ENCODE data around the gene CRTAC1. TPM values are rescaled to one million over a fixed set of nuclear protein-coding genes. Genes with fewer than 3 reads are reported as not detected.

The CRTAC1 gene
- total and polyA plus RNA-seq, 12 donors = 0.22 to 12.4 (median 1.4) TPM

DNA sequence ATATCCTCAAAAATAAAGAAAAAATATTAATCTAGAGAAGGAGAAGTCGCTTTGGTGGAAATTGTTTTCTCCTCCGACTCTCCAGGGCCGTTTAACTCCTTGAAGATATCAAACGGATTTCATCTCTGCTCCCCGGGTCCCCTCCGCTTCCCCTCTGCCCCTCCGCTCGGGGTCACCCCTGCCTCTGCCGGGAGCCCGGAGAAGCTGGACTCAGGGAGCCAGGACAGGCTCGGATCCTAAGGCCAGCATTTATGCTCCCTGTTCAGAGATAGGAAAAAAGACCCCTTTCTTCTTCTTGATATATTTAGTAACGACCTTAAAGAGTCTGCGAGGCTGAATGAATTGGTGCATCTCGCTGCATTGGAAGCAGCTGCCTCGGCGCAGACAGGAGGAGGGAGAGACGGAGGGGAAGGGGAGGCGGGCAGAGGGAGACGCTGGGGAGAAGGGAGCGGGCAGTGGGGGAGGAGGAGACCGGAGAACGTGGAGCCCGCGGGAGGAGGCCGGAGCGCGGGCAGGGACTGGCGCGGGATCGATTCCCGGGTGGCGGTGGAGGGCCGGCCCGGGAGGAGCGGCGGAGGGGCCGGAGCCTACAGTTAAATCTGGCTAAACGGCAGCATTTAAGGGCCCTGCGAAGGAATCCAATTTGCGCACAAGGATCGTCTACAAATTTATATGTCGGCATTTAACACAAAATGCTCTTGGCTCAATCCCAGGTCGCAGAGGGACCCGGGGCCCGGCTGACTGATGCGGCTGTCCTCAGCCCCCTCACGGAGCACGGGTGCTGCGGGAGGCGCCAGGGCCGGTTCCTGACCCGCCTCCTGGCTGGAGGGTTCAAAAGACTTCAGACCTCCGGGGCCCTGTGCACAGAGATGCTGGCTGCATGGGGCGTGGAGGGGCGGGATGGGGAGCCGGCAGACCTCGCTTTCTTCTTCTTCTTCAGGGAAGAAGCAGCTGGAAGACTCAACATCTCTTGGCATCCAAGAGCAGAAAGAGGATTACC, 55.6 kb downstream of the CRTAC1 start:
- WGBS, 2 donors = 25 to 28% methylated on average over 56 to 57 of the region's 57 CpGs
- Histone ChIP-seq H3K9me3 (peaks cover 0 to 6% (median 0%) of the 10 kb centered on the region in 11 donors), H3K27ac (no peak overlapping the region), H3K27me3 (peaks cover 5 to 95% (median 82%) of the 10 kb centered on the region in 7 donors), H3K4me3 (no peak overlapping the region), H3K36me3 (no peaks in the 10 kb centered on the region), H3K4me1 (peaks cover 0 to 3% (median 0%) of the 10 kb centered on the region in 9 donors)
- TF ChIP-seq, protein P1, sequence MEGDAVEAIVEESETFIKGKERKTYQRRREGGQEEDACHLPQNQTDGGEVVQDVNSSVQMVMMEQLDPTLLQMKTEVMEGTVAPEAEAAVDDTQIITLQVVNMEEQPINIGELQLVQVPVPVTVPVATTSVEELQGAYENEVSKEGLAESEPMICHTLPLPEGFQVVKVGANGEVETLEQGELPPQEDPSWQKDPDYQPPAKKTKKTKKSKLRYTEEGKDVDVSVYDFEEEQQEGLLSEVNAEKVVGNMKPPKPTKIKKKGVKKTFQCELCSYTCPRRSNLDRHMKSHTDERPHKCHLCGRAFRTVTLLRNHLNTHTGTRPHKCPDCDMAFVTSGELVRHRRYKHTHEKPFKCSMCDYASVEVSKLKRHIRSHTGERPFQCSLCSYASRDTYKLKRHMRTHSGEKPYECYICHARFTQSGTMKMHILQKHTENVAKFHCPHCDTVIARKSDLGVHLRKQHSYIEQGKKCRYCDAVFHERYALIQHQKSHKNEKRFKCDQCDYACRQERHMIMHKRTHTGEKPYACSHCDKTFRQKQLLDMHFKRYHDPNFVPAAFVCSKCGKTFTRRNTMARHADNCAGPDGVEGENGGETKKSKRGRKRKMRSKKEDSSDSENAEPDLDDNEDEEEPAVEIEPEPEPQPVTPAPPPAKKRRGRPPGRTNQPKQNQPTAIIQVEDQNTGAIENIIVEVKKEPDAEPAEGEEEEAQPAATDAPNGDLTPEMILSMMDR (IDR thresholded peaks at IDR 0.05) = no peak
- intact Hi-C loops (cut with DNase I) = loop anchor here in 1 of 10 donors (5.0 kb wide), 1 partner anchor 48 kb away; no protein-coding TSS in a partner anchor
- DNase-seq (no peak), ATAC-seq (no peak)

DNA sequence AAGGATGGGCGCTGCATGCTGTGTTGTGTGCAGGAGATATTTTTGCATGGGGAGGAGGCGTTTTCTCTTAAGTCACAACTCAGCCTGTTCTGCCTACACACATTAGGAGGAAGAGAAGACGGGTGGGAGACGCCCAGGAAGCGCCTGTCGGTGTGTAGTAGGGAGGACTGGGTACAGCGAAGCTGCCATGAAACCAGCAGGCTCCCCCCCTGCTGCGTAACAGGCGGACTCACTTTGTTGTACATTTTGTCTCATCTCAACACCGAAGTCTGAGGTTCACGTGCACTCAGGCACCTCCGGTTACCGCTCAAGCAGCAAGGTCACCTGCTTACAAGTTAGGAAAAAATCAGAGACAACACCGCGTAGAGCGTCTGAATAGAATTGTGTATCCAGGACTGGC, 56.3 kb downstream of the CRTAC1 start:
- TF ChIP-seq, protein P1 (IDR thresholded peaks at IDR 0.05) = no peak
- no peak for ATAC-seq
- peaks cover 0 to 3% (median 0%) of the 10 kb centered on the region in 9 donors for H3K4me1 ChIP-seq
- H3K27me3 ChIP-seq = peaks cover 5 to 95% (median 82%) of the 10 kb centered on the region in 7 donors
- intact Hi-C loops (cut with DNase I) = no loop called here
- no peak overlapping the region for H3K4me3 ChIP-seq
- no peak for DNase-seq
- H3K9me3 ChIP-seq = peaks cover 0 to 6% (median 0%) of the 10 kb centered on the region in 11 donors
- WGBS, 2 donors = 45 to 49% methylated on average over 16 of the region's 16 CpGs
- H3K27ac ChIP-seq = no peak overlapping the region
- H3K36me3 ChIP-seq = no peaks in the 10 kb centered on the region

DNA sequence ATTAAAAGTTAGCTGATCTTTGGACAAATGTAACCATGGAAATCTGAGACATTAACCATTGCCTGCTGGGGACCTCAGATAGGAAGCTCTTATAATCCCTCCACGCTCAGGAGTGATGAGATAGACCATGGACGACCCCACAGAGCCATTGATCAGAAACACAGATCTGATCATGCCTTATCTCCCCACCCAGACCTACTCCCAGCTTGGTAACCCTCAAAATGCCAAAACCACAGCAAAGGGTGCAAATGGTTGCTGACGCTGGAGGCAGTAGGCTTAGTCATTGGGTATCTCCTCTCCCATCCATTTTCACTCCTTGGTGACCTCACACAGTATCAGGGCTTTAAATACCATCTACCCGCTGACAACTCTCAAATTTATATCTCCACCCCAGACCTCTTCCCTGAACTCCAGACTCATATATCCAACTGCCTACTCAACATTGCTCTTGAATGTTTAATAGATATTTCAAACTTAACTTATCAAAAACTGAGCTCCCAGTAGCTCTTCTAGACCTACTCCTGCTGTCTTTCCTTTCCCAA, 60.8 kb downstream of the CRTAC1 start:
- ATAC-seq (no peak), DNase-seq (no peak)
- intact Hi-C loops (cut with DNase I) = no loop called here
- TF ChIP-seq, protein P1 (IDR thresholded peaks at IDR 0.05) = no peak
- Histone ChIP-seq H3K27ac (no peak overlapping the region), H3K27me3 (peaks cover 5 to 78% (median 60%) of the 10 kb centered on the region in 7 donors), H3K4me1 (no peaks in the 10 kb centered on the region), H3K4me3 (no peak overlapping the region), H3K9me3 (peaks cover 0 to 6% (median 0%) of the 10 kb centered on the region in 11 donors), H3K36me3 (no peaks in the 10 kb centered on the region)
- 46 to 57% methylated on average over 4 of the region's 4 CpGs for WGBS, 2 donors

DNA sequence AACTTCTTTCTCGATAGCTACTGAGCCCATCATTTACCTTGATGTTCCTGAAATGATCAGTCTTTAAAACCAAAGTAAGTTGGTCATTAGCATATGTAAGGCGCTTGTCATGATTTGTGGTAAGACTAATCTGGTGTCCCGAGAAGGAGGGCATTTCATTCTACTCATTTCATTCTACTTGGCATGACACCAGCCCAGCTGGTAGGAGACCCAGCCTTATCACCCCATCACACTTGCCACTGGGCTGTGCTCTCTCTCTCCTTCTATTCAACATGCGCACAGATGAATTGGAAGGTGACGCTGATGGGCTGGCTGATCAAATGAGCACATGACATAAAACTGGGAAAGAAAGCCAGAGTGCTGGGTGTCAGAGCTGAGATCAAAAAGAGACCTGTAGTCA, 65.7 kb downstream of the CRTAC1 start:
- intact Hi-C loops (cut with DNase I) = no loop called here
- ATAC-seq = no peak
- peaks cover 0 to 59% (median 35%) of the 10 kb centered on the region in 7 donors for H3K27me3 ChIP-seq

More for the DNA sequence above, 65.7 kb downstream of the CRTAC1 start:
- Histone ChIP-seq H3K27ac (no peak overlapping the region), H3K36me3 (no peaks in the 10 kb centered on the region), H3K4me1 (no peaks in the 10 kb centered on the region), H3K4me3 (no peak overlapping the region), H3K9me3 (no peaks in the 10 kb centered on the region)
- 80 to 85% methylated on average over 5 of the region's 5 CpGs for WGBS, 2 donors
- TF ChIP-seq, protein P1 (IDR thresholded peaks at IDR 0.05) = no peak
- DNase-seq = no peak
